CD4-positive, alpha-beta T cell treated with Interleukin-6 at 100 ng/mL for 8 hours (primary cell): ENCODE results near the gene PHF19.
A peak's percentile ranks its signal among the peaks of the same experiment; 100 is the strongest.

Source experiments
- DNase-seq: peaks from one replicate; pipeline ENCODE4 v3.0.0-alpha.2; 2020; ENCODE audit warnings: mixed read lengths, low spot score

PHF19 gene

GRCh38 chr9:120913647-120914264 is 36.8 kb upstream of the PHF19 start:
- DNase-seq, result no peak

GRCh38 chr9:120912958-120913646 is 36.1 kb upstream of the PHF19 start:
- DNase-seq, result no peak

GRCh38 chr9:120911295-120911837 is 34.4 kb upstream of the PHF19 start:
- DNase-seq, result no peak

GRCh38 chr9:120910643-120911042 is 33.7 kb upstream of the PHF19 start:
- no peak for DNase-seq

GRCh38 chr9:120909904-120910303 is 32.9 kb upstream of the PHF19 start:
- DNase-seq, result peak; percentile 62

- DNase-seq, result no peak
Measured at GRCh38 chr9:120905315-120906164, 28.6 kb upstream of the PHF19 start.

- no peak for DNase-seq
Measured at GRCh38 chr9:120904978-120905301, 28.0 kb upstream of the PHF19 start.

- peak; percentile 82 for DNase-seq
Measured at GRCh38 chr9:120904061-120904977, 27.3 kb upstream of the PHF19 start.

- DNase-seq, result no peak
Measured at GRCh38 chr9:120902569-120903535, 25.9 kb upstream of the PHF19 start.

- no peak for DNase-seq
Measured at GRCh38 chr9:120901755-120902568, 25.0 kb upstream of the PHF19 start.

- no peak for DNase-seq
Measured at GRCh38 chr9:120900824-120901223, 23.8 kb upstream of the PHF19 start.

GRCh38 chr9:120899490-120900068 is 22.6 kb upstream of the PHF19 start:
- DNase-seq, result no peak

GRCh38 chr9:120898396-120898795 is 21.4 kb upstream of the PHF19 start:
- DNase-seq, result no peak

- no peak for DNase-seq
Measured at GRCh38 chr9:120895951-120896350, 19.0 kb upstream of the PHF19 start.

GRCh38 chr9:120894321-120895148 is 17.5 kb upstream of the PHF19 start:
- DNase-seq, result no peak

GRCh38 chr9:120893611-120894307 is 16.8 kb upstream of the PHF19 start:
- no peak for DNase-seq

- peak; percentile 84 for DNase-seq
Measured at GRCh38 chr9:120892748-120893610, 16.0 kb upstream of the PHF19 start.
